ENCODE measurements around the gene GOLGA6C.
"Not testable (repeated sequence)": the region's sequence is repeated elsewhere in the genome, so short reads cannot be mapped to it uniquely, and the experiment has no call there.

The GOLGA6C gene

GRCh38 chr15:75306188-75306587, 48.1 kb downstream of the GOLGA6C start:
- Mint-ChIP-seq H3K4me1 (no peaks in the 10 kb centered on the region), H3K4me3 (no peak overlapping the region), H3K36me3 (no peaks in the 10 kb centered on the region), H3K27me3 (peaks cover 27 to 58% of the 10 kb centered on the region in 2 donors), H3K27ac (no peak overlapping the region), H3K9me3 (no peaks in the 10 kb centered on the region)
- DNase-seq = no peak
- no peak for ATAC-seq (replicated peaks)

- no peak overlapping the region for H3K4me3 Mint-ChIP-seq
- H3K9me3 Mint-ChIP-seq = no peaks in the 10 kb centered on the region
- peak in 1 of 2 donors; percentile 64 for ATAC-seq (replicated peaks)
- no peak for DNase-seq
- H3K36me3 Mint-ChIP-seq = no peaks in the 10 kb centered on the region
- no peaks in the 10 kb centered on the region for H3K4me1 Mint-ChIP-seq
- no peak overlapping the region for H3K27ac Mint-ChIP-seq
- peaks cover 31 to 49% of the 10 kb centered on the region in 2 donors for H3K27me3 Mint-ChIP-seq
These were observed 49.8 kb downstream of the GOLGA6C start for GRCh38 chr15:75307778-75308390.

GRCh38 chr15:75309711-75310110, 51.6 kb downstream of the GOLGA6C start:
- ATAC-seq (replicated peaks) = no peak
- DNase-seq = no peak
- Mint-ChIP-seq H3K4me1 (no peaks in the 10 kb centered on the region), H3K27ac (no peak overlapping the region), H3K9me3 (no peaks in the 10 kb centered on the region), H3K4me3 (no peak overlapping the region), H3K27me3 (peaks cover 18 to 35% of the 10 kb centered on the region in 2 donors), H3K36me3 (no peaks in the 10 kb centered on the region)

- not testable (repeated sequence) for ATAC-seq (replicated peaks); H3K9me3 Mint-ChIP-seq; H3K27ac Mint-ChIP-seq; H3K36me3 Mint-ChIP-seq; DNase-seq; H3K4me3 Mint-ChIP-seq; H3K4me1 Mint-ChIP-seq
- peaks cover 11 to 12% of the 10 kb centered on the region in 2 donors for H3K27me3 Mint-ChIP-seq
These were observed 54.4 kb downstream of the GOLGA6C start for GRCh38 chr15:75312548-75312947.

GRCh38 chr15:75313116-75313845, 55.1 kb downstream of the GOLGA6C start:
- Mint-ChIP-seq H3K9me3 (no peaks in the 10 kb centered on the region), H3K27me3 (peaks cover 3 to 10% of the 10 kb centered on the region in 2 donors), H3K27ac (no peak overlapping the region), H3K36me3 (no peaks in the 10 kb centered on the region), H3K4me3 (no peak overlapping the region), H3K4me1 (no peaks in the 10 kb centered on the region)
- DNase-seq (no peak), ATAC-seq (replicated peaks) (no peak)

GRCh38 chr15:75314552-75315290, 56.6 kb downstream of the GOLGA6C start:
- DNase-seq (no peak), ATAC-seq (replicated peaks) (no peak)
- peak overlapping the region; percentile 2 for H3K27ac Mint-ChIP-seq
- H3K9me3 Mint-ChIP-seq = no peaks in the 10 kb centered on the region
- H3K4me3 Mint-ChIP-seq = no peak overlapping the region
- no peaks in the 10 kb centered on the region for H3K36me3 Mint-ChIP-seq
- peaks cover 0 to 7% of the 10 kb centered on the region in 2 donors for H3K27me3 Mint-ChIP-seq
- no peaks in the 10 kb centered on the region for H3K4me1 Mint-ChIP-seq

- not testable (repeated sequence) for DNase-seq; H3K27me3 Mint-ChIP-seq; H3K9me3 Mint-ChIP-seq; H3K4me3 Mint-ChIP-seq; ATAC-seq (replicated peaks); H3K27ac Mint-ChIP-seq; H3K36me3 Mint-ChIP-seq; H3K4me1 Mint-ChIP-seq
These were observed 61.2 kb downstream of the GOLGA6C start for GRCh38 chr15:75319231-75319897.

Measured in stimulated activated naive B cell treated with anti-CD40 and anti-IgM and Interleukin-4, amounts not matched to agents 10 μg/mL and 1 μg/mL and 100 μg/mL, for 72 hours (primary cell).